Islet of Langerhans (tissue), 1 donor: ENCODE data around the gene TBC1D14.

Experiments
- FAIRE-seq: peaks from one replicate; lab custom pipeline; 2011; peaks lifted over from hg19 to GRCh38; lab: Jason Lieb, UNC

Gene TBC1D14

GRCh38 chr4:6929812-6930464 lies 20.3 kb downstream of the TBC1D14 start:
- FAIRE-seq, result no peak

- no peak for FAIRE-seq
Measured at GRCh38 chr4:6932475-6932874, 22.8 kb downstream of the TBC1D14 start.

DNA sequence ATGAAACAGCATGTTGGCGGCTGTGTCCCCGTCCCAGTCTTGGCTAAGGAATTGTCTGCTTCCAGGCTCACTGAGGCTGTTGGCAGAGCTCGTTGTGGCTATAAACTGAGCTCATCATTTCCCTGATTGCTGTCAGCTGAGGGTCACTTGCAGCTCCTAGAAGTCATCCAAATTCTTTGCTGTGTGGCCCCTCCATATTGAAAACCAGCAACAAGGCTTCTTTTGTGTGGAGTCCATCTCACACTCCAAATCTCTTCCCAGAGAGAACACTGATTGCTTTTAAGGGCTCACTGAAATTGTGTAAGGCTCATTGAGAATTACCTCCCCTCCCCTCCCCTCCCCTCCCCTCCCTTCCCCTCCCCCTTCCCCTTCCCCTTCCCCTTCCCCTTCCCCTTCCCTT lies 23.3 kb downstream of the TBC1D14 start:
- no peak for FAIRE-seq

DNA sequence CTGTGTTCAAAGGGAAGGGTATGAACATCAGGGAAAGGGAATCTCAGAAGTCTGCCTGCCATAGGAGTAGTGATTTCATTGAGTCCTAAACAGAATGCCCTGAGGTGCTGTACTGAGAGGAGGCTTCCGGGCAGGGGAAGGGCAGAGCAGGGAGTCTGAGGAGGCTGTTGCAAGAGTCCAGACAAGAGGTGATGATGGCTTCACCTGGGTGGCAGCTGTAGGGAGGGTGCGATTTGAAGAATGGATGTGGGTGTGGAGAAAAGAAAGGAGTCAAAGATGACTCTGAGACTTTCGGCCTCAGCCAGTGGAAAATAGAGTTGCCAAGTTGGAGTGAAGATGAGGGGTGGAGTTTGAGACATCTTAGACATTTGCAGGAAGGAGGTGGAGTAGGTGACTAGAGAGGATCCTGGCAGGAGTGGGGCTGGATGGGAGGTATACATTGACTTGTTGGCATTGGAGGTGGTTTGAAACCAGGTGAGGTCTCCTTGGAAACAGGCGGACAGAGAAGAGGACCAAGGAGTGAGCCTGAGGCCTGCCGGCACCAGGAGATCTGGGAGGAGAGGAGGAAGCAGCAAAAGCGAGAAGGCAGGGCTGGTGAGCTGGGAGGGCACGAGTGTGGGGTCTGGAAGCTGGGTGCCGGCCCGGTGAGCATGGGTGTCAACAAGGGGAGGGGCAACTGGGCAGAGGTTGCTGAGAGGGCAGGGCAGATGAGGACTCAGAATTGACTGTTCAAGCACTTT lies 24.2 kb downstream of the TBC1D14 start:
- no peak for FAIRE-seq

- no peak for FAIRE-seq
Measured at GRCh38 chr4:6935965-6936364, 26.3 kb downstream of the TBC1D14 start.

DNA sequence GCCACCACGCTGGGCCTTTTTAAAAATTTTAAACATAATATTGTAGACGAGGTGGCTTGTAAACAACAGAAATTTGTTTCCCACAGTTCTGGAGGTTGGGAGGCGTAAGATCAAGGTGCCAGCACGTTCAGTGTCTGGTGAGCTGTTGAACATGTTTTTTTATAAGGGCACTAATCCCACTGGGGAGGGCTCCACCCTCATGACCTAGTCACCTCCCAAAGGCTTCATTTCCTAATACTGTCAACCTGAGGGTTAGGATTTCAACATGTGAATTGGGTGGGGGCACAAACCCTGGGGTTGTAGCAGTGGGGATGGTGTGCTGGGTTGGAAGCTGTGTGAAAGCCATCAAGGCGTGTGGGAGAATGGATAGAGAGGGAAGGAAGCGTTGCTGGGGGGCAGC lies 27.6 kb downstream of the TBC1D14 start:
- FAIRE-seq, result no peak

DNA sequence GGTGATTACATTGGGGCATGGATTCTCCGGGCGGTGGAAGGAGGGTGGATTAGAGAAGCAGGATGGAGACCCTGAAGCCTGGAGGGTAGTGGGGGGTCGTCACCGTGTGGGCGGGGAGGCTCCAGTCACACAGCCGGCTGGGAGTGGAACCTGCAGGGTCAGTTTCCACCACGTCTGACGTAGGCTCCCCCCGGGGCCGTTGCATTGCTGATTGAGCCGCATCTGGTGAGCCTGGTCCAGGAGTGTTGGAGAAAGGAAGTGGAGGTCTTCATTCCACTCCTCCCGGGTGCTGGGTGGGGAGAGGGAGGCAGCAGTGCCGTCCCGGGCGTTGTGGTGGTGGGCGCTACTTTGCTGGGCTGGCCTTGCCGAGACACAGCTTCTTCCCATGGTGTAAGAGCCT lies 28.1 kb downstream of the TBC1D14 start:
- FAIRE-seq, result no peak

DNA sequence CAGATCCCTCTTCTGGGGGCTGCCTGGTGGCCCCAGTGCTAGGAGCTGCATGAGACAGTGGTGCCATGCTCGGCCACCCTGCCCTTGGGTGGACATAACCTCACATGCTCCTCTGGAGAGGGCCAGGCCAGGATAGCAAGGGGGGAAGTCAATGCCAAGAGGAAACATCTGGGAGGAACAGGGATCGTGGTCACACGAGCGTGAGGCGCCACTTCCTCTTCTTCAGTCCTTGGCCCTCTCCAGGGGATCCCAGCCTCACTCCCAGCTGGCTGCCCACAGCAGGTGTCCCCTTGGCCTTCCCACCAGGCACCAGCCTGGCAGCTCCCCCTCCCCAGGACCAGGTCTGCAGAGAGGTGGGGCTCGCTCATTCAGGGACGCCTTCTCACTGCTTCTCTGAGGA lies 28.6 kb downstream of the TBC1D14 start:
- no peak for FAIRE-seq

DNA sequence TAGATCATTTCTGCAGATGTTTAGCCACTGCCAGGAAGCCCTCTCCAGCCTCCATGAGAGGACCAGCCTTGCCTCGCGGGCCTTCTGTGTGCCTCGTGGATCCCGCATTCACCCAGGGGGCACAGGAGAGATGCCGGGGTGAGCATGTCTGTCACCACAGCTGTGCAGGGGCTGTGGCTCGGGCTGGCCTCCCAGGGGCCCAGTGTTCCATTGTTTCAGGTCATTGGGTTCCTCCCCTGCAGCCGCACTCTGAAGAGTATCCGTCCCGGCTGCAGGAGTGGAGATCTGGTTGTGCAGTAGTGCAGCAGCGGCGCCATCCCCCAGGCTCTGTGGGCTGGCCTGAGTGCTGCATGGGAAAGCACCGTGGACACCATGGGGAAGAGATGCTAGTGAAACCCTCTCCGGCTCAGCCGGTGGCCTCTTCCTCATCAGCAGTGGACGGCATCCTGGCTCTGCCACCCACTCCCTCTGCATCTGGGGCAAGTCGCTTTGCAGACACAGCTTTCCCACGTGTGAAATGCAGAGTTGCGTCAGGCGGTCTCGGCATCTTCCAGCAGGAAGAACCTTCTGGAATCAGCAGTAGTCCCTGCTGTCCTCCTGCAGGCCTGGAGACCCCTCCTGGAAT lies 29.1 kb downstream of the TBC1D14 start:
- FAIRE-seq, result no peak

DNA sequence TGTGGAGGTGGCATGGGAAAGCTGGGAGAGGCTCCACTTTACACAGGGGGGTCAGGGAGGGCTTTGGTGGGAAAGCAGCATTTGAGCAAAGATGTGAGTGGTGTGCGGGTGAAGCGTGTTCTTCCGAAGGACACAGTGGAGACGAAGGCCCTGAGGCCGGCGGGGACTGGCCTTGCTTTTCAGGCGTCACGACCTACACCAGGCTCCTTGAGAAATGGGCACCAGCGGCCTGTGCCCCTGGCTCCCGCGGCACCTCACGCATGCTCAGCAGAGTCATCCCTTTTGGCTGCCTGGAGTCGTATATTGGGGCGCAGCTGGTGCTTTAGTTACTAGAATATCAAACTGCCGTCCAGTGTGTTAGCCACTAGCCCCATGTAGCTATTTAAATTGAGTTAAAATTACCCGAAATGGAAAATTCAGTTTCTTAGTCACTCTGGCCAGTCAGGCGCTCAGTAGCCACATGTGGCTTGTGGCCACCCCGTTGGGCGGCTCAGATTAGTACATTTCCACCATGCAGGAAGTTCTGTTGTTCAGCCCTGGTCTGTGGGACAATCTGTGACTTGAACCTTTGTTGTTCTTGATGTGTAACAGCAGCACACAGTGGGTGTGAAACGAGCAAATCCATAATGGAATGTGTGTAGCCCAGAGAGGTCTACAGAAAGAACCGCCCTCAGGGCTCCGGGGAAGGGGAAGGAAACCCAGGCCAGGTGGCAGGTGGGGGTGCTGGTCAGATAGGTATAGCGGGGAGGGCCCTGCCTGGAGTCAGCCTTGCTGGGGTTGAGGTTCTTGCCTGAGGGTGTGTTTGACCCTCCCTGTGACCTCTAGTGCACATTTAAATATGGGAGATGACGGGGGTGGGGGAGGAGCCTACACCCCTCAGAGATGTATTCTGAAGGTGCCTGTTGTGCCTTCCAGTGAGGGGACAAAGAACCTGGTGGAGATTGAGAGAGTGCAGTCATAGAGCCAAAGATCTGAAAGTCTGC lies 30.4 kb downstream of the TBC1D14 start:
- FAIRE-seq, result no peak

DNA sequence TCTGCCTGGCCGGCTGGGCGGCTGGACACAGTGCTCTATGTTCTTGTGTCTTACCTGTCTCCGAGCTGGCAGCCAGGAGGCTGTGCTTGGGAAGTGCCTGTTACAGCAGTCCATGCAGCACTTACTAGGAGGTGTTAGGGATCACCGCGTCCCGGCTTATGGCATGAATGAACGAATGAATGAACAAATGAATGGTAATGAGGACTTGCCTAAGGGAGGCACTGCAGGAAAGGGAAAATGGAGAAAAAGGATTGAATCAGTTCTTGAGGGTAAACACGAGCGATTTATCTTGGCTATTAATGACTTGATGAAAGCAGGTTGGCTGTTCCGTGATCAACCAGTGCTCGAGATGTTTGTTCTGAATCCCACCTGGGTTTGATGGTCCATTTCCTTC lies 31.1 kb downstream of the TBC1D14 start:
- FAIRE-seq, result no peak

- no peak for FAIRE-seq
Measured at GRCh38 chr4:6941796-6942195, 32.2 kb downstream of the TBC1D14 start.

- no peak for FAIRE-seq
Measured at GRCh38 chr4:6942238-6942800, 32.7 kb downstream of the TBC1D14 start.

GRCh38 chr4:6943012-6943884 lies 33.6 kb downstream of the TBC1D14 start:
- no peak for FAIRE-seq

DNA sequence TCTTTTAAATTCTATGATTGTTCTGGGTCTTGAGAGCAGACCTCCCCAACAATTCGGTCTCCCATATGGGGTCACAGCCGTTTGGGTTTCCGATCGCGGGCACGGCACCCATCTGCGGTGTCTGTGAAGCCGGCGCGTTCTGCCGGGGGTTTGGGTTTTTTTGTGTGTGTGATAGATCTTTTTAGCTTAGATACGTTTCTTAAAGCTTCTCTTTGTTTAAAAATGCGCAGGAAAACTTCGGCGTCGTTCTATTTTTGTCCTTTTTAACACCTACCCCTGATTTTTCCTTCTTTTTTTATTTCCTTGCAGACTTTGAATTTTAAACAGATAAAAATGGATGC lies 34.2 kb downstream of the TBC1D14 start:
- no peak for FAIRE-seq

- no peak for FAIRE-seq
Measured at GRCh38 chr4:6944301-6945051, 34.9 kb downstream of the TBC1D14 start.

DNA sequence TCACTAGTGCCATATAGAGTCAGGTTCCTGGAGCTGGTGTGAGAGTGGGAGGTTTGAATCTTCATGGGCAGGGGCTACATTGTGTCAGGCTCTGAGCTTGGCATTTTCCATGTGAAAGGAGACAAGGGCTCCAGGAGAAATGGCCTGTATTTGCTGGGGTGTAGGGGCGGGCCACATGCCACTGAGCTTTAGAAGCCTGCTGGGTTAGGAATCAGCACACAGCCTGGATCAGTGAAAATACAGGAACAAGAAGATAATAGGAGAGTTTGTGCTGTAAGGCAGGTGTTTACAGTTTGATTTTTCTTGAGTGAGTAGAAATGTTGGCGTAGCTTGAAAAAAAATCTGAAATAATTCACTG lies 35.4 kb downstream of the TBC1D14 start:
- FAIRE-seq, result no peak

- FAIRE-seq, result no peak
Measured at GRCh38 chr4:6946497-6946896, 36.9 kb downstream of the TBC1D14 start.

- no peak for FAIRE-seq
Measured at GRCh38 chr4:6948134-6948460, 38.5 kb downstream of the TBC1D14 start.

DNA sequence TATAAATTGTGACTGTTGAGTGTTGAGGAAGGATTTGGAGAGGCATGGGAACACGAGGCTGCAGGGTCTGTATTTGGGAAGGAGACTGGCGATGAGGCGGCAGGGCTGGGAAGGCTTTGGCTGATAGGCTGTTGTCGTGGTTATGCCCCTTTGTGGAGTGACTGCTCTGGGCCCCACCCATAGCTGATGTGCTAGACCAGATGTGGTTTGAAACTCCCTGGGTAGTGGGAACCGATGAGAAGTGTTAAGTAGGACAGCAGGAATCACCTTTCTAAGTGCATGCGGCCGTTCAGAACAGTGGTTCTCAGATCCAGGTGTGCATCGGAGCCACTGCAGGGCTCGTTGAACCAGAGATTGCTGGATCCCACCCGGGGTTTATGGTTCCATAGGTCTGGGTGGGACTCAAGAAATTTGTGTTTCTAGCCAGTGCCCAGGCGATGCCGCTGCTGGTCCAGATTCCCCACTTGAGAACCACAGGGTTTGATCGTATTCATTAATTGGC lies 42.3 kb downstream of the TBC1D14 start:
- FAIRE-seq, result no peak
